Measurements from ENCODE around the gene BABAM2. TPM values are rescaled to one million over a fixed set of nuclear protein-coding genes. Genes with fewer than 3 reads are reported as not detected.

The BABAM2 gene
- total and polyA plus RNA-seq, 7 donors, result 22.9 to 52.3 (median 25.2) TPM

GRCh38 chr2:28150236-28150915 lies 259.8 kb downstream of the BABAM2 start:
- Histone ChIP-seq H3K27me3 (no peaks in the 10 kb centered on the region), H3K4me3 (no peak overlapping the region), H3K4me1 (peaks cover 0 to 17% (median 8%) of the 10 kb centered on the region in 4 donors), H3K36me3 (no peaks in the 10 kb centered on the region), H3K27ac (no peak overlapping the region), H3K9me3 (peaks cover 0 to under 1% (median 0%) of the 10 kb centered on the region in 4 donors)
- intact Hi-C loops (cut with DNase I), result no loop called here
- TF ChIP-seq, protein P1, sequence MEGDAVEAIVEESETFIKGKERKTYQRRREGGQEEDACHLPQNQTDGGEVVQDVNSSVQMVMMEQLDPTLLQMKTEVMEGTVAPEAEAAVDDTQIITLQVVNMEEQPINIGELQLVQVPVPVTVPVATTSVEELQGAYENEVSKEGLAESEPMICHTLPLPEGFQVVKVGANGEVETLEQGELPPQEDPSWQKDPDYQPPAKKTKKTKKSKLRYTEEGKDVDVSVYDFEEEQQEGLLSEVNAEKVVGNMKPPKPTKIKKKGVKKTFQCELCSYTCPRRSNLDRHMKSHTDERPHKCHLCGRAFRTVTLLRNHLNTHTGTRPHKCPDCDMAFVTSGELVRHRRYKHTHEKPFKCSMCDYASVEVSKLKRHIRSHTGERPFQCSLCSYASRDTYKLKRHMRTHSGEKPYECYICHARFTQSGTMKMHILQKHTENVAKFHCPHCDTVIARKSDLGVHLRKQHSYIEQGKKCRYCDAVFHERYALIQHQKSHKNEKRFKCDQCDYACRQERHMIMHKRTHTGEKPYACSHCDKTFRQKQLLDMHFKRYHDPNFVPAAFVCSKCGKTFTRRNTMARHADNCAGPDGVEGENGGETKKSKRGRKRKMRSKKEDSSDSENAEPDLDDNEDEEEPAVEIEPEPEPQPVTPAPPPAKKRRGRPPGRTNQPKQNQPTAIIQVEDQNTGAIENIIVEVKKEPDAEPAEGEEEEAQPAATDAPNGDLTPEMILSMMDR (IDR thresholded peaks at IDR 0.05), result no peak
- no peak for TF ChIP-seq EP300 (IDR thresholded peaks at IDR 0.05)
- no peak for TF ChIP-seq POLR2A (IDR thresholded peaks at IDR 0.05)
- no peak for TF ChIP-seq POLR2AphosphoS5 (IDR thresholded peaks at IDR 0.05)
- WGBS, 2 donors, result 91 to 95% methylated on average over 5 of the region's 5 CpGs
- DNase-seq, result no peak

DNA sequence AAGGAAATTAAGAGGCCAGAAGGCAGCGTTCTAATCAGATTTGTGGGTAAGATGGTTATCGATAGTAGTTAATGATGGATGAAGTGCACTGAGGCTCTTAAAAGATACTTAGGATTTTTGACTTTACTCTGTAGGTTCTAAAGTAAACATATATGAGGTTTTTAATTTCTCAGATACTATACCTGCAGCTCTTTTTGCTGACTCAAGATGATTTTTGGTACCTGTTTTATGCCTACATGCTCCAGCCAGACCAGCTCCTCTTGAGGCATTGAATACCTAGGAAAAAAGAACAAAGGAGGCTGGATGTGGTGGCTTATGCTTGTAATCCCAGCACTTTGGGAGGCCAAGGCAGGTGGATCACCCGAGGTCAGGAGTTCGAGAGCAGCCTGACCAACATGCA lies 260.5 kb downstream of the BABAM2 start:
- no peak overlapping the region for H3K27ac ChIP-seq
- H3K4me3 ChIP-seq, result no peak overlapping the region
- no peak for DNase-seq
- no peaks in the 10 kb centered on the region for H3K36me3 ChIP-seq
- 98% methylated on average over 4 of the region's 4 CpGs for WGBS, 2 donors
- intact Hi-C loops (cut with DNase I), result no loop called here
- H3K27me3 ChIP-seq, result no peaks in the 10 kb centered on the region
- TF ChIP-seq POLR2AphosphoS5 (IDR thresholded peaks at IDR 0.05), result no peak
- TF ChIP-seq, protein P1 (IDR thresholded peaks at IDR 0.05), result no peak
- no peak for TF ChIP-seq EP300 (IDR thresholded peaks at IDR 0.05)
- no peak for TF ChIP-seq POLR2A (IDR thresholded peaks at IDR 0.05)
- peaks cover 0 to 16% (median 8%) of the 10 kb centered on the region in 4 donors for H3K4me1 ChIP-seq
- peaks cover 0 to 6% (median 3%) of the 10 kb centered on the region in 4 donors for H3K9me3 ChIP-seq

- H3K4me1 ChIP-seq, result peaks cover 0 to 16% (median 8%) of the 10 kb centered on the region in 4 donors
- TF ChIP-seq POLR2A (IDR thresholded peaks at IDR 0.05) (no peak), EP300 (IDR thresholded peaks at IDR 0.05) (peak in 1 of 4 donors; percentile 32), POLR2AphosphoS5 (IDR thresholded peaks at IDR 0.05) (no peak)
- TF ChIP-seq, protein P1 (IDR thresholded peaks at IDR 0.05), result no peak
- WGBS, 2 donors, result 71 to 83% methylated on average over 3 of the region's 3 CpGs
- DNase-seq, result no peak
- intact Hi-C loops (cut with DNase I), result no loop called here
- H3K4me3 ChIP-seq, result no peak overlapping the region
- H3K36me3 ChIP-seq, result no peaks in the 10 kb centered on the region
- peak overlapping the region in 3 of 4 donors; percentile 20 to 71 (median 66) for H3K27ac ChIP-seq
- peaks cover 0 to 9% (median 3%) of the 10 kb centered on the region in 4 donors for H3K9me3 ChIP-seq
- H3K27me3 ChIP-seq, result no peaks in the 10 kb centered on the region
Measured at GRCh38 chr2:28152585-28153280, 262.2 kb downstream of the BABAM2 start.

GRCh38 chr2:28153851-28154250 lies 263.3 kb downstream of the BABAM2 start:
- TF ChIP-seq, protein P1 (IDR thresholded peaks at IDR 0.05), result no peak
- no peak for TF ChIP-seq EP300 (IDR thresholded peaks at IDR 0.05)
- TF ChIP-seq POLR2A (IDR thresholded peaks at IDR 0.05), result no peak
- TF ChIP-seq POLR2AphosphoS5 (IDR thresholded peaks at IDR 0.05), result no peak
- intact Hi-C loops (cut with DNase I), result no loop called here
- Histone ChIP-seq H3K27me3 (no peaks in the 10 kb centered on the region), H3K4me1 (peaks cover 0 to 16% (median 8%) of the 10 kb centered on the region in 4 donors), H3K27ac (peak overlapping the region in 1 of 4 donors; percentile 71), H3K36me3 (no peaks in the 10 kb centered on the region), H3K4me3 (no peak overlapping the region), H3K9me3 (peaks cover 0 to 9% (median 3%) of the 10 kb centered on the region in 4 donors)
- 72 to 88% methylated on average over 3 of the region's 3 CpGs for WGBS, 2 donors
- DNase-seq, result no peak

Measured in sigmoid colon (tissue), 7 donors.